Retinal pigment epithelial cell (primary cell): ENCODE data around the gene PGS1.

Source experiments
- DNase-seq: peaks from one replicate; pipeline ENCODE4 v3.0.0-alpha.2; 2010; ENCODE audit warnings: low read depth
- H3K4me3 ChIP-seq: 2 replicates; pipeline ENCODE4 v1.5.1; 2011; ENCODE audit warnings: mild to moderate bottlenecking, low read length, control low read depth, moderate library complexity
- TF ChIP-seq, protein P1 (sequence below): conservative IDR thresholded peaks from 2 replicates; pipeline ENCODE4 v1.5.1; 2011; ENCODE audit warnings: low read depth, low read length, control low read depth, inconsistent platforms

Gene PGS1

DNA sequence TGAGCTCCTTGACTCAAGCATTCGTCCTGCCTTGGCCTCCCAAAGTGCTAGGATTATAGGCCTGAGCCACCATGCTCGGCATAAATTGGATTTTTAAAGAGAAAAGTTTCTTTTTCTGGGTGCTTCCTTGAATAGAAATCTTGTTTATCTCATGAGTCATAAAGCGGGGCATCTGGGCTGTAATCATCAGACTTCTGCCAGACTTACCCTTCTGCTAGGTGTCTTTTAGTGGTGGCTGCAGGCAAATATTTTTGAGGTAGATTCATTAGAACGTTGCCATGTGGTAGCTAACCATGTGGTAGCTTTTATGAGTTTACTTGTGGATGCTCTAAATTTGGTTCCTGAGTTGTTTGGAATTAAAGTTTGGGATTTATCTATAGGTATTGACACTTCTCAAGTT lies 13.4 kb downstream of the PGS1 start:
- no peak for DNase-seq
- TF ChIP-seq, protein P1, sequence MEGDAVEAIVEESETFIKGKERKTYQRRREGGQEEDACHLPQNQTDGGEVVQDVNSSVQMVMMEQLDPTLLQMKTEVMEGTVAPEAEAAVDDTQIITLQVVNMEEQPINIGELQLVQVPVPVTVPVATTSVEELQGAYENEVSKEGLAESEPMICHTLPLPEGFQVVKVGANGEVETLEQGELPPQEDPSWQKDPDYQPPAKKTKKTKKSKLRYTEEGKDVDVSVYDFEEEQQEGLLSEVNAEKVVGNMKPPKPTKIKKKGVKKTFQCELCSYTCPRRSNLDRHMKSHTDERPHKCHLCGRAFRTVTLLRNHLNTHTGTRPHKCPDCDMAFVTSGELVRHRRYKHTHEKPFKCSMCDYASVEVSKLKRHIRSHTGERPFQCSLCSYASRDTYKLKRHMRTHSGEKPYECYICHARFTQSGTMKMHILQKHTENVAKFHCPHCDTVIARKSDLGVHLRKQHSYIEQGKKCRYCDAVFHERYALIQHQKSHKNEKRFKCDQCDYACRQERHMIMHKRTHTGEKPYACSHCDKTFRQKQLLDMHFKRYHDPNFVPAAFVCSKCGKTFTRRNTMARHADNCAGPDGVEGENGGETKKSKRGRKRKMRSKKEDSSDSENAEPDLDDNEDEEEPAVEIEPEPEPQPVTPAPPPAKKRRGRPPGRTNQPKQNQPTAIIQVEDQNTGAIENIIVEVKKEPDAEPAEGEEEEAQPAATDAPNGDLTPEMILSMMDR, result no peak
- H3K4me3 ChIP-seq, result no peak overlapping the region

DNA sequence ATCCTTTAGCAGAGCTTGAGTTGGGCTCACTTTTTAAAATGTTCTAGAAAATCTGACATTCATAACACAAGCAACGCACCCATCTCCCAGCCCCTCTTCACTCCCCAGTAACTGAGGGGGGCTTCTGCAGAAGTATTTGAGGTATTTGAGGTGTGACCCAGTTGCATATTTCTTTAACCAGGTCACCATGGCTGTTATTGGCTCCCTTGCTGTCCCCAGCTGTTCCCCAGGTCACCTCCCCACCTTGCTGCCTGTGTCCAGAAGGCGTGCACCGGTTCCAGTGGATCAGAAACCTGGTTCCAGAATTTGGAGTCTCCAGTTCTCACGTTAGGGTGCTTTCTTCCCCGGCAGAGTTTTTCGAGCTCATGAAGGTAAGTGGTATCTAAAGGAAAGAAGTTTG lies 13.8 kb downstream of the PGS1 start:
- H3K4me3 ChIP-seq, result no peak overlapping the region
- TF ChIP-seq, protein P1, result no peak
- no peak for DNase-seq

DNA sequence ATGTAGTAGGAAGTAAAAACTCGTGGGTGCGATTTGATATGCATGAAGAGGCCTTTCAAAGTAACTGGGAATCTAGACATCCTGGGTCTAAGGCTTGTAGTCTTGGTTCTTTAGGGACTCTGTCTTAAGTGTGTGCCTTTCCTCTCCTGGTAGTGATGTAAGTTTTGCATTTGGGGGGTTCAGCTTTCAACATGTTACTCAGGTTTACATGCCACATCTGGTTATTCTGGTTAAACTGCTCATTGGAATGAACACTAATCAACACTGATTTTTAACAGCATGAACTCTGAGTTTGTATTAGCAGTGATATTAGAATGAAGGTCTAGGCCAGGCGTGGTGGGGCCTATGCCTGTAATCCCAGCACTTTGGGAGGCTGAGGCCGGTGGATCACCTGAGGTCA lies 15.1 kb downstream of the PGS1 start:
- TF ChIP-seq, protein P1, result no peak
- no peak overlapping the region for H3K4me3 ChIP-seq
- no peak for DNase-seq

DNA sequence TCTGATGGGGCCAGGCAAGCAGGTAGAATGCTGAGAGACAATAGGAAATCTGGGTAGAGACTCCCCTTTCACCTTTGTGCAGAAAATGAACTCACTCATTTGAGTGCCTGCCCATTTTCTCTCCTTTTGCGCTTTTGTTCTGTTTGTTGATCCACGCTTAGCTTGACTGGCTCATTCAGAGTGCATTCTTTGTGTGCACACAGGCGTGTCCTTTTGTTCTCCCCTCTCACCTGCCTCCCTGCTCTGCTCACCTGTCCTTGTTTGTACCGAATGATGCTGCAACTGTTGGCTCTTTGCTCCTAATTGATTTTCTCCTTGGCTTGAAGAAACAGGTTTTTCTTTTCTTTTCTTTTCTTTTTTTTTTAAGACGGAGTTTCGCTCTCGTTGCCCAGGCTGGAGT lies 15.8 kb downstream of the PGS1 start:
- TF ChIP-seq, protein P1, result no peak
- DNase-seq, result no peak
- H3K4me3 ChIP-seq, result no peak overlapping the region

DNA sequence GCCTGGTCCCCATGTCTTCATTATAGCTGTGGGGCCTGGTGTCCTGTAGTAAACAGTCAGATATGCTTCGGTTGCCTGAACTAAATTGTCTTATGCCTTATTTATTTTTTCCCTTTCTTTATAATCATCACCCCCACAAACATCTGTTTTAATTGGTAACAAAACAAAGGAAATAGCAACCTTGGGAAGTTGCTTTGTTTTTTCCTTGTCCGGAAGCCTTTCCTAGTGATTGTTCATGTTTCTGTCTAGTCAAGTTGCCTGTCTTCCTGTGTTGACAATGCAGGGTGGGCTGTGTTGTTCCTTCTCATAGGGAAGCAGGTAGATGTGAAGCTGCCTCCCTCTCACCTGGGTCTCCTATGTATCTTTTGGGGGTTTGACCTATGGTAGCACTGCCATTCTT lies 16.7 kb downstream of the PGS1 start:
- TF ChIP-seq, protein P1, result no peak
- H3K4me3 ChIP-seq, result no peak overlapping the region
- DNase-seq, result no peak

DNA sequence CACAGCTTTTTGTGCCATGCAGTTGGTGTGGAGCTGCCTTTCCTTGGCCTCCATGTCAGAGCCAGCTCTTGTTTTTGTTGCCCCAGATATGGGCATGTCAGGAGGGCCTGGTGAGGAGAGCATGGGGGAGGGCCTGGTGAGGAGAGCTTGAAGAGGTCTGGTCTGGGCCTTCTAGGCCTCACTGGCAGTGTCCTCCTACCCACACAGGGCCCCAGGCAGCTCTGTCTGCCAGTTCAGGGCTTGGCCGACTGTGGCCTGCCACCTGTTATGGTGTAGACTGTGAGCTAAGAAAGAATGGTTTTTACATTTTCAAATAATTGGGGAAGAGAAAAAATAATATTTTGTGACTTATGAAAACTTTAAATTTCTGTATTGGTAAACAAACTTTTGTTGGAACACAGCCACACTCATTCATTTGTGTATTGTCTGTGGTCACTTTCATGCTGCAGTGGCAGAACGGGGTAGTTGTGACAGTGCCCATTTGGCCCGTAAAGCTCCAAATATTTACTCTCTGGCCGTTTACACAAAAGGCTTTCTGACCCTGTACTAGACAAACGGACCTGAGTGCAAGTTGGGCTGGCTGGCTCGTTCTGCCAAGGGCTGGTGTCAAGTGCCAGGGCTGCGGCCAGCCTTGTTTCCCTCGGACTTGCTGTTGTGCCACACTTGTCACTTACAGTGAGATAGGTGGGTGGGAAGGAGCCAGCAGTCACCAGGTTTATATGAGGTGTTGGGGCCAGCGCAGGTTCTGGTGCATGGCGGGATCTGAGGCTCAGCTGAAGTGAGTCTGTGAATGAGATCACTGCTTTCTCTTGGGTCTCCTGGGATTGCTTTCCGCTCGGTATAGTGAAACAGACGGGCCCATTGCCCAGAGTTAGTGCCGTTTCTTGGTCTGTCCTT lies 18.2 kb downstream of the PGS1 start:
- no peak for DNase-seq
- H3K4me3 ChIP-seq, result no peak overlapping the region
- TF ChIP-seq, protein P1, result no peak

DNA sequence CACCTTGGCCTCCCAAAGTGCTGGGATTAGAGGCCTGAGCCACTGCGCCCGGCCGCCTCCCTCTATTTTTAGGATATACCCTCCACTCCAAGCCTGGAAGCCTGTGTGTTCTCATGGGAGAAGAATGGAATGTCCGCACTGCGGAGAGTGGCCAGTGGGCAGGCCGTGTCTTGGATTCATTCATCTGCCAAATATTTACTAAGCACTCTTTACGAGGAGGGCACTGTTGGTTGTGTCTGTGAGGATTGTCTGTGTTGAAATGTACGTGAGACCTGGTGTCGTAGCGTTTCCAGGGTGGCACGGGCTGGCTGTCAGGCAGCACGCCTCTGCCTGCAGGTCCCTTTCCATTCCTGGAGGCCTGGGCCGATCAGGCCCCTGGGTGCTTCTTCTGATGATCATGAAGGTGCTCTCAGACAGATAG lies 19.2 kb downstream of the PGS1 start:
- TF ChIP-seq, protein P1, result no peak
- no peak for DNase-seq
- H3K4me3 ChIP-seq, result no peak overlapping the region
